NCI-H748 (cell line): ENCODE measurements around the gene RLIM.
A peak's percentile ranks its signal among the peaks of the same experiment; 100 is the strongest.
"Not testable (repeated sequence)": the region's sequence is repeated elsewhere in the genome, so short reads cannot be mapped to it uniquely, and the experiment has no call there.

Experiments
- DNase-seq: peaks from one replicate; lab custom pipeline; 2025; ENCODE audit not compliant: unreplicated experiment; lab: John Stamatoyannopoulos, UW

The RLIM gene

GRCh38 chrX:74614093-74614909 is at the start of gene RLIM:
RLIM (minus strand) TSS chrX:74614624; CDS start chrX:74595977, 18,647 bp downstream.
- peak; percentile 98 for DNase-seq

GRCh38 chrX:74656079-74656745 is 41.8 kb upstream of the RLIM start:
- DNase-seq = no peak

GRCh38 chrX:74654953-74655352 is 40.5 kb upstream of the RLIM start:
- DNase-seq = not testable (repeated sequence)

- DNase-seq = no peak
Measured at GRCh38 chrX:74636749-74637314, 22.4 kb upstream of the RLIM start.

- peak; percentile 66 for DNase-seq
Measured at GRCh38 chrX:74613370-74614092, 893 bp downstream of the RLIM start.

- DNase-seq = no peak
Measured at GRCh38 chrX:74606799-74607198, 7.6 kb downstream of the RLIM start.

- no peak for DNase-seq
Measured at GRCh38 chrX:74606342-74606741, 8.1 kb downstream of the RLIM start.

GRCh38 chrX:74603040-74603439 is 11.4 kb downstream of the RLIM start:
- DNase-seq = no peak

GRCh38 chrX:74602142-74602541 is 12.3 kb downstream of the RLIM start:
- no peak for DNase-seq

- DNase-seq = no peak
Measured at GRCh38 chrX:74593593-74593992, 20.8 kb downstream of the RLIM start.

GRCh38 chrX:74585766-74586165 is 28.7 kb downstream of the RLIM start:
- DNase-seq = no peak

GRCh38 chrX:74579597-74580198 is 34.7 kb downstream of the RLIM start:
- DNase-seq = no peak

- DNase-seq = no peak
Measured at GRCh38 chrX:74578137-74578536, 36.3 kb downstream of the RLIM start.

- DNase-seq = no peak
Measured at GRCh38 chrX:74557378-74557777, 57.0 kb downstream of the RLIM start.

GRCh38 chrX:74551934-74552333 is 62.5 kb downstream of the RLIM start:
- DNase-seq = no peak

- peak; percentile 75 for DNase-seq
Measured at GRCh38 chrX:74550295-74550802, 64.1 kb downstream of the RLIM start.

- DNase-seq = no peak
Measured at GRCh38 chrX:74546984-74547383, 67.4 kb downstream of the RLIM start.

- no peak for DNase-seq
Measured at GRCh38 chrX:74545880-74546523, 68.4 kb downstream of the RLIM start.

GRCh38 chrX:74540635-74541249 is 73.7 kb downstream of the RLIM start:
- no peak for DNase-seq

GRCh38 chrX:74536832-74537371 is 77.5 kb downstream of the RLIM start:
- DNase-seq = peak; percentile 72
